22Rv1 (cell line): ENCODE measurements around the gene GJD4.

Experiments used
- H3K27ac ChIP-seq: fragments of 450-650 bp; 2 replicates; pipeline ENCODE4 v1.5.1; 2017
- ZFX ChIP-seq: fragments of 450-650 bp; IDR thresholded peaks from 2 replicates; pipeline ENCODE4 v1.6.1; 2017; ENCODE audit warnings: antibody characterized with exemption, borderline replicate concordance
- TF ChIP-seq, protein P1 (sequence below): fragments of 450-650 bp; IDR thresholded peaks from 2 replicates; pipeline ENCODE4 v1.5.1; 2017; ENCODE audit warnings: mild to moderate bottlenecking

Gene GJD4

DNA sequence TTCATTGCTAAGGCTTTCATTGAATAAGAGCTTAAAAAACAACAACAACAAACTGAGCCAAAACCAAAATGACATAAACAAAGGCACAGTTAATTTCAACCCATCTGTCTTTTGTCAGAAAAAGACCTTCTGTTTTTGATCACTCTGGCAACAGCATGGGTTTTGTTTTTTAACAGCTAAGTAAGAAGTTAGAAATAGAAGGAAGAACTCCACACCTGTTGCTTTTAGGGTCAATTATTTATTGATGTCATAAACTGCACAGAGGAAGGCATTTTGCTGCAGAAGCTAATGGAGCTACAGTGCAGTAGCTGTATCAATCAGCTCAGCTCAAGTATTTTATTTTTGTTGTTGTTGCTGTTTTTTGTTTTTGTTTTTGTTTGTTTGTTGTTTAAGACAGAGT lies 16.3 kb upstream of the GJD4 start:
- H3K27ac ChIP-seq = no peak overlapping the region
- TF ChIP-seq ZFX = no peak

DNA sequence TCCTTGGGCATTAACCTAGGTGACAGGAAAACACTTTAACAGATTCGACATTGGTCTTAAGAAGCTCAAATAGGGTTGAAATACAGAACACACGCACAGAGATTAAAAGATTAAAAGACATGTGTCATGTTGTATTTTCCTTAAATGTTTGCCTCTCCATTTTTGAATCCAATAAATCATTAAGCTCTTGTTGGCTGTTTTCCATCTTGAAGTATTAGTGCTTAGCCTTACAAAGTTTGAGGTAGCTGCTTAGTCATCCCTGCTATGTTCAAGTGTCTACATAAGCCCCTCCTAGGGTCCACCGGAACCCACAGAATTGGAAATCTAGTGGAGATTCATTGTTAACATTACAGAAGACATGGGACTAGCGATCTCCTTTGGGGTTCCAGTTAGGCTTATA lies 12.7 kb upstream of the GJD4 start:
- H3K27ac ChIP-seq = no peak overlapping the region
- no peak for TF ChIP-seq ZFX
- TF ChIP-seq, protein P1, sequence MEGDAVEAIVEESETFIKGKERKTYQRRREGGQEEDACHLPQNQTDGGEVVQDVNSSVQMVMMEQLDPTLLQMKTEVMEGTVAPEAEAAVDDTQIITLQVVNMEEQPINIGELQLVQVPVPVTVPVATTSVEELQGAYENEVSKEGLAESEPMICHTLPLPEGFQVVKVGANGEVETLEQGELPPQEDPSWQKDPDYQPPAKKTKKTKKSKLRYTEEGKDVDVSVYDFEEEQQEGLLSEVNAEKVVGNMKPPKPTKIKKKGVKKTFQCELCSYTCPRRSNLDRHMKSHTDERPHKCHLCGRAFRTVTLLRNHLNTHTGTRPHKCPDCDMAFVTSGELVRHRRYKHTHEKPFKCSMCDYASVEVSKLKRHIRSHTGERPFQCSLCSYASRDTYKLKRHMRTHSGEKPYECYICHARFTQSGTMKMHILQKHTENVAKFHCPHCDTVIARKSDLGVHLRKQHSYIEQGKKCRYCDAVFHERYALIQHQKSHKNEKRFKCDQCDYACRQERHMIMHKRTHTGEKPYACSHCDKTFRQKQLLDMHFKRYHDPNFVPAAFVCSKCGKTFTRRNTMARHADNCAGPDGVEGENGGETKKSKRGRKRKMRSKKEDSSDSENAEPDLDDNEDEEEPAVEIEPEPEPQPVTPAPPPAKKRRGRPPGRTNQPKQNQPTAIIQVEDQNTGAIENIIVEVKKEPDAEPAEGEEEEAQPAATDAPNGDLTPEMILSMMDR = no peak

DNA sequence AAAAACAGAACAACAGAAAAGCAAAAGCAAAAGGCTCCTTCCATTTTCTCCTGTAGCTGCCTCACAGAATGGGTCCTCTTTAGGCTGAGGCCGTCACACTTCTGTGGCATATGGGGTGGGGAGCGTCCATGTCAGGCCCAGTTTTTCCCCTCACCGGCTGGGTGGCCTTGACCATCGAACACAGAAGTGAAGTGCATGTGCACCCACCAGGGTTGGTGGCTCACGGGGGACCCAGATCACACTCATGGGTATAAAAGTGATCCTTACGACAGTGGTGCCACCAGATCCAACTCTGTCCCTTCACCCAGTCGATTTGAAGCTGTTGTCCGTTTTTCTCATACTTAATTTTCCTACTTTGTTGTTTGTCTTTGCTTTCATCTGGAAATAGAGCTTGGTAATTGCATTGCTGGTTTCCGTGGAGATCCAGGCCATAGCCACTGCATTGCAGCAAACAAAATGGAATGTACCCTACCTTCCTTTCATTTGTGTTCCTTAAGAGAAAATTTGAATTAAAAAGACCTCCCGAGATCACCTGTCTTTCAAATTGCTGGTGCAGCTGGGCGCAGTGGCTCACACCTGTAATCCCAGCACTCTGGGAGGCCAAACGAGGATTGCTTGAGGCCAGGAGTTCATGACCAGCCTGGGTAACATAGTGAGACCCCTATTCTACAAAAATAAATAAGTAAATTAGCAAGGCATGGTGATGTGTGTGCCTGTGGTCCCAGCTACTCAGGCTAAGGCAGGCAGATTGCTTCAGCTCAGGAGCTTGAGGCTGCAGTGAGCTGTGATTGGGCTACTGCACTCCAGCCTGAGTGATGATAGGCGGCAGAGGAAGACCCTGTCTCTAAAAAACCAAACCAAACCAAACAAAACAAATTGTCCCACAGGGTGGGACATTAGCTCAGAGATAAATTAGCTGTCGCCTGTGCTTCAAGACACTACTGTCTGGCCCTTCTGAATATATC lies 10.7 kb upstream of the GJD4 start:
- no peak overlapping the region for H3K27ac ChIP-seq
- no peak for TF ChIP-seq ZFX
- TF ChIP-seq, protein P1 = no peak

- TF ChIP-seq, protein P1 = no peak
- TF ChIP-seq ZFX = no peak
- no peak overlapping the region for H3K27ac ChIP-seq
Observed at GRCh38 chr10:35595106-35595505, 10.0 kb upstream of the GJD4 start.

DNA sequence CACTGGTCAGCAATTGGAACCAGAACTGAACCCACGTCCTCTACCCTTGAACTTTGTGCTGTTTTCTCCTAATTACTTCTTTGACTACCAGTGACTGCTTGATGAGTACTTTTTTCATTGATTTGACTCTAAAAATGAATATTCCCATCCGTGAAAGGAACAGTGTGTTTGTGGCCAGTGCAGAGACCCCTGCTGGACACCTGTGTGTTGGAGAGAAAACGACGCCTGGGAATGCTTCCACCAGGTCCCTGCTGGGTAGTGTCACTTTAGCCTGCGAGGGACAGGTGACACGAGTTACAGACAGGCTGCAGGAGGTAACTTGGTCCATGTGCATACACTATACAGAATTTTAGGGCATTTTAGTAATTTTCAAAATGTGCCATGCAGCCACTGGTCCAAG lies 6.8 kb upstream of the GJD4 start:
- TF ChIP-seq, protein P1 = peak; percentile 61
- TF ChIP-seq ZFX = no peak
- H3K27ac ChIP-seq = no peak overlapping the region

DNA sequence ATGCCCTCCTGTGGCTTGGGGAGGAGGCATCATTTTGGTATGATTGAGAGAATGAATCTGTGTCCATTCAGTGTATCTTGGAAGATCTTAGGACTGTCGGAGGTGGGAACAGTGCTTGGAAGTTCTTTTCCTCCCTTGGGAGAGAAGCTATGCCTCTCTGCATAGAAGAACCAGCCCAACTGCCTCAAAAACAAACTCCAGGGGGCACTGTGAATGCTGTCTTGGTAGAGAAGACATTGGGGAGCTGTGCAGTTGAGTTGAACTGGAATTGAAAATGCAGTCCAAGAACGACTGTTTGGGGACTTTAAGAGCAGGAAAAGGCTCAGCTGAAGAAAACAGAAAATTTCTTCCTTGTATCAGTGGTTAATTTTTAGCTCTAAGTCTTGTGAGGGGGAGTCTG lies 4.9 kb upstream of the GJD4 start:
- no peak overlapping the region for H3K27ac ChIP-seq
- no peak for TF ChIP-seq ZFX
- TF ChIP-seq, protein P1 = no peak

GRCh38 chr10:35606430-35606829 lies 1.3 kb downstream of the GJD4 start:
- no peak overlapping the region for H3K27ac ChIP-seq
- TF ChIP-seq, protein P1 = no peak
- TF ChIP-seq ZFX = no peak
